ENCODE data around the gene MET. TPM values are rescaled to one million over a fixed set of nuclear protein-coding genes. Genes with fewer than 3 reads are reported as not detected.

The MET gene
- total RNA-seq: under 1 TPM; 0.16 to 0.27 TPM

- Mint-ChIP-seq H3K9me3 (no peaks in the 10 kb centered on the region), H3K4me3 (peak within 1 kb of the TSS; percentile 70), H3K27ac (no peak within 1 kb of the TSS), H3K27me3 (peaks cover 55% of the 10 kb centered on the region), H3K4me1 (ENCODE audit: low read depth) (peaks cover 11% of the 10 kb centered on the region), H3K36me3 (ENCODE audit: low read depth) (no peaks in the 10 kb centered on the region)
- ATAC-seq (peak; percentile 92), DNase-seq (peak; percentile 74)
- intact Hi-C loops (cut with micrococcal nuclease): loop anchor here (5.0 to 10.0 kb wide), 2 partner anchors 113 to 135 kb away; no protein-coding TSS in a partner anchor
- TF ChIP-seq CTCF (IDR thresholded peaks at IDR 0.05): no peak
- POLR2A ChIA-PET: no interaction called here
- CTCF ChIA-PET: interaction anchor here (0.6 to 1.5 kb wide), 6 partner anchors 9 to 366 kb away, joined by 3 to 5 read pairs (median 4); no protein-coding TSS in a partner anchor
Measured at GRCh38 chr7:116671681-116672595, at the start of gene MET. TSS of gene MET (plus strand) at chr7:116672196. CDS start at chr7:116699085, 26,889 bp downstream.

- H3K27ac Mint-ChIP-seq: no peak overlapping the region
- H3K4me1 Mint-ChIP-seq (ENCODE audit: low read depth): peaks cover 4% of the 10 kb centered on the region
- no peaks in the 10 kb centered on the region for H3K36me3 Mint-ChIP-seq (ENCODE audit: low read depth)
- ChIA-PET CTCF (no interaction called here), POLR2A (no interaction called here)
- intact Hi-C loops (cut with micrococcal nuclease): no loop called here
- no peaks in the 10 kb centered on the region for H3K9me3 Mint-ChIP-seq
- H3K4me3 Mint-ChIP-seq: no peak overlapping the region
- DNase-seq (no peak), ATAC-seq (no peak)
- peaks cover 8% of the 10 kb centered on the region for H3K27me3 Mint-ChIP-seq
- TF ChIP-seq CTCF (IDR thresholded peaks at IDR 0.05): no peak
Measured at GRCh38 chr7:116626886-116627285, 45.1 kb upstream of the MET start.

GRCh38 chr7:116629051-116629463 lies 42.9 kb upstream of the MET start:
- peaks cover 8% of the 10 kb centered on the region for H3K27me3 Mint-ChIP-seq
- intact Hi-C loops (cut with micrococcal nuclease): no loop called here
- ChIA-PET CTCF (no interaction called here), POLR2A (no interaction called here)
- no peak overlapping the region for H3K4me3 Mint-ChIP-seq
- ATAC-seq: no peak
- no peak for TF ChIP-seq CTCF (IDR thresholded peaks at IDR 0.05)
- no peaks in the 10 kb centered on the region for H3K36me3 Mint-ChIP-seq (ENCODE audit: low read depth)
- H3K27ac Mint-ChIP-seq: no peak overlapping the region
- no peak for DNase-seq
- H3K9me3 Mint-ChIP-seq: no peaks in the 10 kb centered on the region
- peaks cover 4% of the 10 kb centered on the region for H3K4me1 Mint-ChIP-seq (ENCODE audit: low read depth)

- no peaks in the 10 kb centered on the region for H3K9me3 Mint-ChIP-seq
- no peak for DNase-seq
- CTCF ChIA-PET: interaction anchor here (0.7 to 1.0 kb wide), 2 partner anchors 44 to 1509 kb away, joined by 3 read pairs; no protein-coding TSS in a partner anchor
- intact Hi-C loops (cut with micrococcal nuclease): no loop called here
- POLR2A ChIA-PET: no interaction called here
- no peak overlapping the region for H3K27ac Mint-ChIP-seq
- peaks cover 10% of the 10 kb centered on the region for H3K27me3 Mint-ChIP-seq
- ATAC-seq: peak; percentile 69
- no peaks in the 10 kb centered on the region for H3K36me3 Mint-ChIP-seq (ENCODE audit: low read depth)
- H3K4me1 Mint-ChIP-seq (ENCODE audit: low read depth): peaks cover 4% of the 10 kb centered on the region
- no peak overlapping the region for H3K4me3 Mint-ChIP-seq
- no peak for TF ChIP-seq CTCF (IDR thresholded peaks at IDR 0.05)
Measured at GRCh38 chr7:116630357-116630756, 41.6 kb upstream of the MET start.
